A549 treated with Hydrocortisone at 1 μM for 4 hours (cell line): ENCODE results near the gene CETN2. TPM values are rescaled to one million over a fixed set of nuclear protein-coding genes. Genes with fewer than 3 reads are reported as not detected.

Experiments
- total RNA-seq: library from RNA; stranded (reverse); fragments of 200-300 nt; extraction: Qiagen RNA extraction; gene quantifications from 5 replicates; pipeline ENCODE4 v1.2.3, GENCODE V29; 2022

Gene CETN2
- total RNA-seq = 70.7 to 82.0 TPM (median 74.4 TPM) in 5 replicates

DNA sequence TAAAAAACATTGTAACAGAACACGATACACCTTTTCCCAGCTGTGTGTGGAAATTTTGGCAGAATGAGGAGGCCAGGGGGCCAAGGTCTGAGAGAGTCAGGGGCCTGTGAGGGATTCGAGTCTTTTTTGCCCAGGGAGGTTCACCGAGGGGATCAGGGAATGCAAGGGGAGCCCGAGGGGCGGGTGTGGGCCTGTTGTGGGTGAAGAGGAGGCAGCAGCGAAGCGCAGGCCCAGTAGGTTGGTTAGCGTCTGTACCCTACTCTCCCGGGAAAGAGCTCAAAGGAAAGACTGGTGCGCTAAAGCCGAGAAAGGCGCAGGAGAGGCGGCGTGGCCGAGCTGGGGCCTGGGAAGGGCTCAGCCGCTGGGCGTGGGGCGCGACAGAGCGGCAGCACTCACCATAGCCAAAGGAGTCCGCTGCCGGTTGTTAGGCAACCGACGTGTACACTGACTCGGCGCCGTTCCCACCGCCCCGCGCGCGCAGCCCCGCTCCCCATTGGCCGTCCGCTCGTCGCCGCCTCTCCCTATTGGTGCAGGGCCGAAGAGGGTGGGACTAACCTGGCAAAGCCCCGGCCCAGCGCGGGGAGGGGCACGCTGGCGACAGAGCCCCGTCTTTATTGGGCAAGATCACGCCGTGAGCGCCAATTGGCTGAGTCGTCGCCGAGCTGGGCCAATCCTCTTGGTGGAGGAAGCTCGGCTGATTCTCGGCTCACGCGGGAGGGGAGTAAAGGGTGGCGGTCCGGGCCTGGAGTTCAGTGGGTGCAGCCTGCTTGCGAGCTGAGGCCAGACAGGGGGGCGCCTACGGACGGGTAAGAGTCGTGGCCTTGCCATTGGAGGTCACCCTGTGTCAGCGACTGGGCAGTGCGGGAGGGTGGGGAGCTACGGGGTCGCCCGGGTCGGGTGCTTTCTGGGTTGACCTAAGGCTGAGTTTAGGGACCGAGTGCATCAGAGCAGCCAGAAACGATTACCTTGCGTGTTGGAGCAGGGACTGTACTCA lies at the start of gene CETN2, which contains the start of gene NSDHL:
Gene CETN2, minus strand, starts transcription at position 446 of the 994 bp plus-strand sequence. Its CDS starts 47 bp downstream, at position 399.
Gene NSDHL, plus strand, starts transcription at position 752 of the 994 bp plus-strand sequence. CDS start 15,262 bp downstream, outside the sequence.

Other genes with a start within 250 kb of the CETN2 start
- gene GABRQ, start 192.9 kb downstream of the CETN2 start, total RNA-seq = 0.13 to 0.23 TPM (median 0.20 TPM) in 5 replicates
- gene MAGEA3, start 132.0 kb downstream of the CETN2 start, total RNA-seq = 2.5 to 5.0 TPM (median 2.7 TPM) in 5 replicates
- not detected in 5 replicates for gene CSAG2, start 121.5 kb downstream of the CETN2 start, total RNA-seq
- gene MAGEA2B, start 116.1 kb downstream of the CETN2 start, total RNA-seq = 0.07 to 0.10 TPM in 2 of 5 replicates, not detected in the others
- gene CSAG1, start 97.0 kb downstream of the CETN2 start, total RNA-seq = 0.17 to 0.40 TPM (median 0.17 TPM) in 3 of 5 replicates, not detected in the others
- gene MAGEA12, start 97.0 kb downstream of the CETN2 start, total RNA-seq = 0.09 to 0.22 TPM (median 0.14 TPM) in 5 replicates
- 0.06 to 0.29 TPM (median 0.07 TPM) in 3 of 5 replicates, not detected in the others for gene MAGEA2, start 76.9 kb downstream of the CETN2 start, total RNA-seq
- not detected in 5 replicates for gene CSAG3, start 71.5 kb downstream of the CETN2 start, total RNA-seq
- 11.0 to 13.6 TPM (median 12.4 TPM) in 5 replicates for gene MAGEA6, start 61.1 kb downstream of the CETN2 start, total RNA-seq
- gene NSDHL, start 306 bp upstream of the CETN2 start, total RNA-seq = 44.0 to 46.7 TPM (median 44.2 TPM) in 5 replicates
- 6.9 to 9.0 TPM (median 7.5 TPM) in 5 replicates for gene ZNF185, start 67.3 kb upstream of the CETN2 start, total RNA-seq
- gene PNMA5, start 163.4 kb upstream of the CETN2 start, total RNA-seq = not detected in 5 replicates
- gene PNMA3, start 225.7 kb upstream of the CETN2 start, total RNA-seq = 0.18 to 0.25 TPM (median 0.21 TPM) in 5 replicates
- 3.9 to 5.1 TPM (median 4.4 TPM) in 5 replicates for gene PNMA6A, start 241.7 kb upstream of the CETN2 start, total RNA-seq